PFSK-1 (cell line): ENCODE results near the gene TPK1.

Source experiments
- POLR2AphosphoS5 ChIP-seq: IDR thresholded peaks from 2 replicates; pipeline ENCODE4 v1.6.1; 2012; ENCODE audit warnings: low read depth, mild to moderate bottlenecking, control low read depth, low read length, moderate library complexity
- SIN3A ChIP-seq: IDR thresholded peaks from 2 replicates; pipeline ENCODE4 v1.6.1; 2012; ENCODE audit warnings: mild to moderate bottlenecking, low read length, moderate library complexity, borderline replicate concordance; ENCODE audit not compliant: insufficient read depth
- TAF1 ChIP-seq: IDR thresholded peaks from 2 replicates; pipeline ENCODE4 v1.6.1; 2012; ENCODE audit warnings: low read length, control low read depth, borderline replicate concordance; ENCODE audit not compliant: insufficient read depth
- TF ChIP-seq, protein P1 (sequence below), 2 experiments: IDR thresholded peaks; 2 replicates each; pipeline versions ENCODE4 v1.6.1 to v1.8.0; 2011 to 2012; ENCODE audit warnings: low read depth in 2 of 2, low read length in 2 of 2, control low read depth in 1 of 2, inconsistent platforms in 1 of 2, mild to moderate bottlenecking in 1 of 2, moderate library complexity in 1 of 2; ENCODE audit not compliant: insufficient read depth in 1 of 2

DNA sequence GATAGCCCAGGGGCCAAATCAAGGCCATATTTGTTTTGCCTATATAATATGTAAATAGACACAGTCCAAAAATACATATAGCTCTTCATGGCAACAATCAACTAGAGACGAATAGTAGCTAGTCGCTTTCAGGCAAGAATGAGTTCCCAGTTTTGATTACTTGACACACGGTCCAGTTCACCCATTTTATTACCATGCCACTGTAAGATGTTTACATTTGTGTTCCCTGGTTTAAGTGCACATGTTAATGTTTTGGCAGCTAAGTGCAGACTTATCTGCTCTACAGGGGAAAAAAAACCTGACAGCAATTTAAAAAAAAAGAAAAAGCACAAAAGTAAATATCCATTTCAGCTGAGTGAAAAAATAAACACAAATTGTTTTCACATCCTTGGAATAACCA, 213.1 kb downstream of the TPK1 start:
- no peak for TF ChIP-seq SIN3A
- no peak for TF ChIP-seq TAF1
- no peak for TF ChIP-seq POLR2AphosphoS5
- TF ChIP-seq, protein P1, sequence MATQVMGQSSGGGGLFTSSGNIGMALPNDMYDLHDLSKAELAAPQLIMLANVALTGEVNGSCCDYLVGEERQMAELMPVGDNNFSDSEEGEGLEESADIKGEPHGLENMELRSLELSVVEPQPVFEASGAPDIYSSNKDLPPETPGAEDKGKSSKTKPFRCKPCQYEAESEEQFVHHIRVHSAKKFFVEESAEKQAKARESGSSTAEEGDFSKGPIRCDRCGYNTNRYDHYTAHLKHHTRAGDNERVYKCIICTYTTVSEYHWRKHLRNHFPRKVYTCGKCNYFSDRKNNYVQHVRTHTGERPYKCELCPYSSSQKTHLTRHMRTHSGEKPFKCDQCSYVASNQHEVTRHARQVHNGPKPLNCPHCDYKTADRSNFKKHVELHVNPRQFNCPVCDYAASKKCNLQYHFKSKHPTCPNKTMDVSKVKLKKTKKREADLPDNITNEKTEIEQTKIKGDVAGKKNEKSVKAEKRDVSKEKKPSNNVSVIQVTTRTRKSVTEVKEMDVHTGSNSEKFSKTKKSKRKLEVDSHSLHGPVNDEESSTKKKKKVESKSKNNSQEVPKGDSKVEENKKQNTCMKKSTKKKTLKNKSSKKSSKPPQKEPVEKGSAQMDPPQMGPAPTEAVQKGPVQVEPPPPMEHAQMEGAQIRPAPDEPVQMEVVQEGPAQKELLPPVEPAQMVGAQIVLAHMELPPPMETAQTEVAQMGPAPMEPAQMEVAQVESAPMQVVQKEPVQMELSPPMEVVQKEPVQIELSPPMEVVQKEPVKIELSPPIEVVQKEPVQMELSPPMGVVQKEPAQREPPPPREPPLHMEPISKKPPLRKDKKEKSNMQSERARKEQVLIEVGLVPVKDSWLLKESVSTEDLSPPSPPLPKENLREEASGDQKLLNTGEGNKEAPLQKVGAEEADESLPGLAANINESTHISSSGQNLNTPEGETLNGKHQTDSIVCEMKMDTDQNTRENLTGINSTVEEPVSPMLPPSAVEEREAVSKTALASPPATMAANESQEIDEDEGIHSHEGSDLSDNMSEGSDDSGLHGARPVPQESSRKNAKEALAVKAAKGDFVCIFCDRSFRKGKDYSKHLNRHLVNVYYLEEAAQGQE (IDR thresholded peaks at IDR 0.05; ENCODE audit: insufficient read depth in 1 of 2, low read depth in 2 of 2, low read length in 2 of 2), result no peak
